ENCODE data around the gene GPLD1. TPM values are rescaled to one million over a fixed set of nuclear protein-coding genes. Genes with fewer than 3 reads are reported as not detected.
"Not testable (repeated sequence)": the region's sequence is repeated elsewhere in the genome, so short reads cannot be mapped to it uniquely, and the experiment has no call there.

The GPLD1 gene
- polyA plus RNA-seq, 3 donors, result 2.9 to 4.9 (median 4.7) TPM

GRCh38 chr6:24382891-24383494 is 106.4 kb downstream of the GPLD1 start:
- DNase-seq, result not testable (repeated sequence)

- DNase-seq, result no peak
Measured at GRCh38 chr6:24382220-24382540, 107.2 kb downstream of the GPLD1 start.

- DNase-seq, result no peak
Measured at GRCh38 chr6:24381476-24382219, 107.7 kb downstream of the GPLD1 start.

GRCh38 chr6:24378473-24379097 is 110.8 kb downstream of the GPLD1 start:
- no peak for DNase-seq

Other genes starting within 250 kb of the GPLD1 start
- gene DCDC2, start 131.5 kb downstream of the GPLD1 start, polyA plus RNA-seq (ENCODE audit: insufficient read length in 3 of 3), result 100 to 1,000 TPM in 2 of 3 donors, 10 to 100 TPM in 1; 96.2 to 138 (median 110) TPM
- 10 to 100 TPM; 39.1 to 49.4 (median 47.0) TPM for gene MRS2, start 86.6 kb downstream of the GPLD1 start, polyA plus RNA-seq (ENCODE audit: insufficient read length in 3 of 3)
- 10 to 100 TPM; 23.6 to 33.1 (median 31.9) TPM for gene ALDH5A1, start 5.4 kb upstream of the GPLD1 start, polyA plus RNA-seq (ENCODE audit: insufficient read length in 3 of 3)
- under 1 TPM; 0.25 to 0.46 (median 0.31) TPM for gene KIAA0319, start 156.6 kb upstream of the GPLD1 start, polyA plus RNA-seq (ENCODE audit: insufficient read length in 3 of 3)
- gene TDP2, start 177.3 kb upstream of the GPLD1 start, polyA plus RNA-seq (ENCODE audit: insufficient read length in 3 of 3), result 10 to 100 TPM; 59.7 to 65.4 (median 63.0) TPM
- gene ACOT13, start 177.5 kb upstream of the GPLD1 start, polyA plus RNA-seq (ENCODE audit: insufficient read length in 3 of 3), result 10 to 100 TPM; 33.6 to 41.7 (median 36.0) TPM
- gene C6orf62, start 229.6 kb upstream of the GPLD1 start, polyA plus RNA-seq (ENCODE audit: insufficient read length in 3 of 3), result 100 to 1,000 TPM; 112 to 139 (median 124) TPM